GM12878 (cell line): Measurements from ENCODE around the gene LMF2. TPM values are rescaled to one million over a fixed set of nuclear protein-coding genes. Genes with fewer than 3 reads are reported as not detected.

Experiments
- ATAC-seq: fragments of 200-7000 bp; cut with Tn5 transposase; 3 replicates; pipeline ENCODE4 v1.9.1; 2020; ENCODE audit warnings: mild to moderate bottlenecking, moderate library complexity
- BruUV-seq: library from RNA; stranded (reverse); fragments of 400-500 nt; replicated peaks from 2 replicates; lab custom pipeline; 2021; lab: Mats Ljungman, UMichigan
- CTCF ChIA-PET: fragments of 300-600 bp; sonication (Branson Sonifier 250); formaldehyde crosslinking; extraction: SDS; loops from one replicate; lab custom pipeline; 2021; ENCODE audit warnings: inconsistent platforms; lab: Yijun Ruan, JAX
- POLR2A ChIA-PET: fragments of 350-600 bp; formaldehyde crosslinking; extraction: SDS; loops from one replicate; lab custom pipeline; 2021; ENCODE audit warnings: inconsistent platforms; lab: Charles Lee
- RAD21 ChIA-PET: fragments of 300-600 bp; sonication (Branson Sonifier 250); formaldehyde crosslinking; loops from one replicate; lab custom pipeline; 2023; ENCODE audit warnings: antibody characterized with exemption; ENCODE audit not compliant: unreplicated experiment; lab: Charles Lee
- SMC1A ChIA-PET: fragments of 300-600 bp; sonication (Branson Sonifier 250); formaldehyde crosslinking; loops from one replicate; lab custom pipeline; 2023; ENCODE audit not compliant: unreplicated experiment, uncharacterized antibody; lab: Charles Lee
- DNase-seq: peaks from one replicate; pipeline ENCODE4 v3.0.0-alpha.2; 2011; ENCODE audit warnings: low read depth, low spot score
- FAIRE-seq: peaks from 3 replicates; lab custom pipeline; 2011; peaks lifted over from hg19 to GRCh38; lab: Jason Lieb, UNC
- H2AFZ ChIP-seq: 2 replicates; pipeline ENCODE4 v1.6.0; 2011; ENCODE audit warnings: low read depth, low read length, control low read depth; ENCODE audit not compliant: control insufficient read depth
- H3K27ac ChIP-seq: 2 replicates; pipeline ENCODE4 v1.5.1; 2011; ENCODE audit warnings: control low read depth; ENCODE audit not compliant: control insufficient read depth, insufficient read depth
- H3K27me3 ChIP-seq, 2 experiments: replicated peaks in 1 of 2; 2 replicates each; pipeline versions ENCODE4 v1.6.0 to v1.6.1; 2011; ENCODE audit warnings: low read length in 1 of 2; ENCODE audit not compliant: control insufficient read depth in 2 of 2, insufficient read depth in 2 of 2
- H3K36me3 ChIP-seq, 2 experiments: 2 replicates each; pipeline ENCODE4 v1.5.1; 2011; ENCODE audit warnings: low read length in 1 of 2; ENCODE audit not compliant: control insufficient read depth in 2 of 2, insufficient read depth in 2 of 2
- H3K4me1 ChIP-seq: 2 replicates; pipeline ENCODE4 v1.6.1; 2011; ENCODE audit warnings: mild to moderate bottlenecking, low read length, moderate library complexity, mixed read lengths; ENCODE audit not compliant: control insufficient read depth, insufficient read depth
- H3K4me2 ChIP-seq: 2 replicates; pipeline ENCODE4 v1.6.0; 2011; ENCODE audit warnings: control low read depth; ENCODE audit not compliant: control insufficient read depth, insufficient read depth
- H3K4me3 ChIP-seq: fragments of 200-600 bp; sonication (generic); 2 replicates; pipeline ENCODE4 v1.5.1; 2016
- H3K79me2 ChIP-seq: 2 replicates; pipeline ENCODE4 v1.6.0; 2011; ENCODE audit warnings: low read length; ENCODE audit not compliant: control insufficient read depth, insufficient read depth
- H3K9ac ChIP-seq: 2 replicates; pipeline ENCODE4 v1.8.0; 2011; ENCODE audit warnings: low read length, control low read depth, mixed read lengths; ENCODE audit not compliant: control insufficient read depth, insufficient read depth
- H3K9me3 ChIP-seq: replicated peaks from 3 replicates; pipeline ENCODE4 v1.5.1; 2011; ENCODE audit warnings: mild to moderate bottlenecking, low read length; ENCODE audit not compliant: control insufficient read depth, insufficient read depth
- H4K20me1 ChIP-seq: 2 replicates; pipeline ENCODE4 v1.6.0; 2011; ENCODE audit not compliant: control insufficient read depth, insufficient read depth
- ATF7 ChIP-seq: fragments of 450-650 bp; IDR thresholded peaks from 2 replicates; pipeline ENCODE4 v1.6.1; 2016; ENCODE audit warnings: low read depth, mild to moderate bottlenecking
- CBX5 ChIP-seq: sonication (generic); IDR thresholded peaks from 2 replicates; pipeline ENCODE4 v1.6.1; 2016; ENCODE audit warnings: low read depth, moderate library complexity, mild to moderate bottlenecking, inconsistent platforms
- FOS ChIP-seq: IDR thresholded peaks from 3 replicates; pipeline ENCODE4 v1.6.1; 2011; ENCODE audit warnings: borderline replicate concordance; ENCODE audit not compliant: insufficient read length; ENCODE audit errors: extremely low read depth
- GATAD2B ChIP-seq: fragments of 450-650 bp; conservative IDR thresholded peaks from 2 replicates; pipeline ENCODE4 v1.6.1; 2017; ENCODE audit warnings: low read depth, mild to moderate bottlenecking, moderate library complexity
- JUNB ChIP-seq: IDR thresholded peaks from 2 replicates; pipeline ENCODE4 v1.6.1; 2016; ENCODE audit warnings: antibody characterized with exemption, mild to moderate bottlenecking
- LARP7 ChIP-seq: fragments of 450-650 bp; IDR thresholded peaks from 2 replicates; pipeline ENCODE4 v1.6.1; 2017; ENCODE audit warnings: mild to moderate bottlenecking
- MXI1 ChIP-seq: fragments of 150-350 bp; IDR thresholded peaks from 2 replicates; pipeline ENCODE4 v1.6.1; 2011; ENCODE audit warnings: low read depth, mild to moderate bottlenecking, inconsistent platforms, low read length, improper control_type of control experiment
- PAX8 ChIP-seq: fragments of 450-650 bp; IDR thresholded peaks from 2 replicates; pipeline ENCODE4 v1.6.1; 2017; ENCODE audit warnings: mild to moderate bottlenecking, moderate library complexity
- PML ChIP-seq: IDR thresholded peaks from 2 replicates; pipeline ENCODE4 v1.6.1; 2012; ENCODE audit warnings: low read length, inconsistent platforms
- POLR2A ChIP-seq: IDR thresholded peaks from 2 replicates; pipeline ENCODE4 v1.6.1; 2011; ENCODE audit warnings: low read depth, mild to moderate bottlenecking, low read length
- RCOR1 ChIP-seq: conservative IDR thresholded peaks from 2 replicates; pipeline ENCODE4 v1.6.1; 2012; ENCODE audit warnings: low read depth, low read length, improper control_type of control experiment
- SMARCA5 ChIP-seq: fragments of 450-650 bp; IDR thresholded peaks from 2 replicates; pipeline ENCODE4 v1.6.1; 2017; ENCODE audit warnings: mild to moderate bottlenecking
- WGBS: methylation state at CpG from one replicate; pipeline ENCODE4 v1.1.6; 2016; ENCODE audit warnings: low lambda C conversion rate; ENCODE audit not compliant: insufficient replicate concordance, insufficient coverage; ENCODE audit errors: missing lambda C conversion rate; 5-methylcytosine and 5-hydroxymethylcytosine counted together
- in situ Hi-C: fragments of 300-500 bp; cut with MboI; formaldehyde crosslinking; loops from 9 replicates; pipeline ENCODE4 v1.14.3; 2018; ENCODE audit warnings: mixed read lengths
- intact Hi-C: fragments of 100-400 bp; cut with micrococcal nuclease; formaldehyde crosslinking; loops from one replicate; pipeline ENCODE4 v1.14.2; 2022; ENCODE audit not compliant: unreplicated experiment
- polyA plus RNA-seq, 11 experiments: library from polyadenylated mRNA; depleted of rRNA in 4 of 11; unstranded in 6 of 11; stranded (reverse) in 5 of 11; fragments of >200 nt; fragmentation: Nextera tagmentation in 4 of 11; fragmentation: Illumina TruSeq in 1 of 11; extraction: Ambion mirVana in 4 of 11; extraction: Trizol in 1 of 11; gene quantifications; 1 replicate in 1 of 11; 2 replicates in 10 of 11; pipeline versions ENCODE4 v1.2.1 to v1.2.3, GENCODE V29; 2011 to 2016; ENCODE audit warnings: inconsistent platforms in 2 of 11, missing spikeins in 2 of 11, low read depth in 1 of 11
- total RNA-seq, 4 experiments: library from RNA; depleted of rRNA in 3 of 4; stranded (reverse); fragments of >200 nt in 3 of 4; fragmentation: Illumina TruSeq in 1 of 4; extraction: Trizol in 1 of 4; gene quantifications; 2 replicates each; pipeline versions ENCODE4 v1.2.1 to v1.2.3, GENCODE V29; 2013 to 2021
- TF ChIP-seq, protein P1 (sequence below): fragments of 450-650 bp; IDR thresholded peaks from 2 replicates; pipeline ENCODE4 v1.6.1; 2017; ENCODE audit warnings: mild to moderate bottlenecking, moderate library complexity

Gene LMF2
- total and polyA plus RNA-seq, 10 of the 15 experiments (the other 5 are each of a cell fraction or from before 2014, with no cell fraction given) = 0.08 to 57.5 (median 21.2) TPM

DNA sequence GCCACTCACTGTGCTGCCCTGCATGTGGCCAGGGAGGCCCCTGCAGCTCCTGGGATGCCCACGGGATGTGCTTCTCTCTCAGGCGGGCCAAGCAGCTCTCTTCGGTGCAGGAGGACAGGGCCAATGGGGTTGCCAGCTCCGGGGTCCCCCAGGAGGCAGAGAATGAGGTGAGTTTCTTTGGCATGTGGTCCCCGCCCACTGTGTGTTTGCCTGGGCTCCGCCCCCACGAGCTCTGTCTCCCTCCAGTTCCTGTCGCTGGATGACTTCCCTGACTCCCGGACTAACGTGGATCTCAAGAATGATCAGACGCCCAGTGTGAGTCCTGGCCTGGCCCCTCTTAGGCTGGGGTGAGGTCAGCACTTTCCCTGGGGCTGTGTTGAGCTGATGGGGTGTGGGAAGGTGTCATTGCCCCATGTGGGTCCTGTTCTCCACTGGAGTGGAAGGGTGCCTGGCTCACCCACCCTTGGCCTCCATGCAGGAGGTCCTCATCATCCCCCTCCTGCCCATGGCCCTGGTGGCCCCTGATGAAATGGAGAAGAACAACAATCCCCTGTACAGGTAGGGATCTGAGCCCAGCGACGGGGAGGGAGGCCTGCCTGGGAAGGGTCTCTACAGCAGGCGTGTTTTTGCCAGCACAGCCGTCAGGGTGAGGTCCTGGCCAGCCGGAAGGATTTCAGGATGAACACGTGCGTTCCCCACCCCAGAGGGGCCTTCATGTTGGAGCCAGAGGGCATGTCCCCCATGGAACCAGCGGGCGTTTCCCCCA is 10.2 kb upstream of the LMF2 start:
- intact Hi-C loops = no loop called here
- ChIA-PET CTCF (no interaction called here), RAD21 (interaction anchor here (1.3 kb wide), 1 partner anchor 8 kb away, joined by 3 read pairs; no protein-coding TSS in a partner anchor), SMC1A (no interaction called here), POLR2A (interaction anchor here (0.5 kb wide), 1 partner anchor 26 kb away, joined by 3 read pairs; no protein-coding TSS in a partner anchor)
- in situ Hi-C loops = no loop called here
- ATAC-seq (no peak), DNase-seq (no peak), FAIRE-seq (no peak)
- H3K9me3 ChIP-seq = no peaks in the 10 kb centered on the region
- 92% methylated on average over 20 of the region's 20 CpGs for WGBS
- peaks cover 16% of the 10 kb centered on the region for H3K79me2 ChIP-seq
- H3K27ac ChIP-seq = no peak overlapping the region
- H2AFZ ChIP-seq = no peak overlapping the region
- no peak overlapping the region for H3K4me3 ChIP-seq
- H3K27me3 ChIP-seq = no peaks in the 10 kb centered on the region
- BruUV-seq = no TSS peak
- no peak overlapping the region for H3K4me2 ChIP-seq
- H3K36me3 ChIP-seq = peaks cover 6 to 38% of the 10 kb centered on the region in 2 experiments; a peak in 3 of 4 replicates
- H3K9ac ChIP-seq = no peak overlapping the region
- TF ChIP-seq MXI1 (no peak), CBX5 (no peak), SMARCA5 (no peak), POLR2A (no peak), FOS (no peak), PAX8 (no peak), JUNB (no peak), ATF7 (no peak), LARP7 (no peak), RCOR1 (no peak), PML (no peak), GATAD2B (no peak)
- TF ChIP-seq, protein P1, sequence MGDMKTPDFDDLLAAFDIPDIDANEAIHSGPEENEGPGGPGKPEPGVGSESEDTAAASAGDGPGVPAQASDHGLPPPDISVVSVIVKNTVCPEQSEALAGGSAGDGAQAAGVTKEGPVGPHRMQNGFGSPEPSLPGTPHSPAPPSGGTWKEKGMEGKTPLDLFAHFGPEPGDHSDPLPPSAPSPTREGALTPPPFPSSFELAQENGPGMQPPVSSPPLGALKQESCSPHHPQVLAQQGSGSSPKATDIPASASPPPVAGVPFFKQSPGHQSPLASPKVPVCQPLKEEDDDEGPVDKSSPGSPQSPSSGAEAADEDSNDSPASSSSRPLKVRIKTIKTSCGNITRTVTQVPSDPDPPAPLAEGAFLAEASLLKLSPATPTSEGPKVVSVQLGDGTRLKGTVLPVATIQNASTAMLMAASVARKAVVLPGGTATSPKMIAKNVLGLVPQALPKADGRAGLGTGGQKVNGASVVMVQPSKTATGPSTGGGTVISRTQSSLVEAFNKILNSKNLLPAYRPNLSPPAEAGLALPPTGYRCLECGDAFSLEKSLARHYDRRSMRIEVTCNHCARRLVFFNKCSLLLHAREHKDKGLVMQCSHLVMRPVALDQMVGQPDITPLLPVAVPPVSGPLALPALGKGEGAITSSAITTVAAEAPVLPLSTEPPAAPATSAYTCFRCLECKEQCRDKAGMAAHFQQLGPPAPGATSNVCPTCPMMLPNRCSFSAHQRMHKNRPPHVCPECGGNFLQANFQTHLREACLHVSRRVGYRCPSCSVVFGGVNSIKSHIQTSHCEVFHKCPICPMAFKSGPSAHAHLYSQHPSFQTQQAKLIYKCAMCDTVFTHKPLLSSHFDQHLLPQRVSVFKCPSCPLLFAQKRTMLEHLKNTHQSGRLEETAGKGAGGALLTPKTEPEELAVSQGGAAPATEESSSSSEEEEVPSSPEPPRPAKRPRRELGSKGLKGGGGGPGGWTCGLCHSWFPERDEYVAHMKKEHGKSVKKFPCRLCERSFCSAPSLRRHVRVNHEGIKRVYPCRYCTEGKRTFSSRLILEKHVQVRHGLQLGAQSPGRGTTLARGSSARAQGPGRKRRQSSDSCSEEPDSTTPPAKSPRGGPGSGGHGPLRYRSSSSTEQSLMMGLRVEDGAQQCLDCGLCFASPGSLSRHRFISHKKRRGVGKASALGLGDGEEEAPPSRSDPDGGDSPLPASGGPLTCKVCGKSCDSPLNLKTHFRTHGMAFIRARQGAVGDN = no peak
- no peaks in the 10 kb centered on the region; the same call in 1 of the 2 replicates for H3K4me1 ChIP-seq
- no peaks in the 10 kb centered on the region for H4K20me1 ChIP-seq
